VCaP (cell line): ENCODE results near the gene FICD.

Experiments used
- H3K27ac ChIP-seq: fragments of 450-650 bp; 2 replicates; pipeline ENCODE4 v1.5.1; 2017
- TF ChIP-seq, protein P1 (sequence below): fragments of 450-650 bp; conservative IDR thresholded peaks from 2 replicates; pipeline ENCODE4 v1.5.1; 2017; ENCODE audit warnings: mild to moderate bottlenecking, moderate library complexity

FICD gene

GRCh38 chr12:108560752-108561719, 46.0 kb downstream of the FICD start, which contains the start of gene SART3:
SART3 (minus strand) TSS chr12:108561173; CDS start chr12:108561154, 19 bp downstream.
- H3K27ac ChIP-seq, result peak within 1 kb of the TSS; percentile 93
- TF ChIP-seq, protein P1, sequence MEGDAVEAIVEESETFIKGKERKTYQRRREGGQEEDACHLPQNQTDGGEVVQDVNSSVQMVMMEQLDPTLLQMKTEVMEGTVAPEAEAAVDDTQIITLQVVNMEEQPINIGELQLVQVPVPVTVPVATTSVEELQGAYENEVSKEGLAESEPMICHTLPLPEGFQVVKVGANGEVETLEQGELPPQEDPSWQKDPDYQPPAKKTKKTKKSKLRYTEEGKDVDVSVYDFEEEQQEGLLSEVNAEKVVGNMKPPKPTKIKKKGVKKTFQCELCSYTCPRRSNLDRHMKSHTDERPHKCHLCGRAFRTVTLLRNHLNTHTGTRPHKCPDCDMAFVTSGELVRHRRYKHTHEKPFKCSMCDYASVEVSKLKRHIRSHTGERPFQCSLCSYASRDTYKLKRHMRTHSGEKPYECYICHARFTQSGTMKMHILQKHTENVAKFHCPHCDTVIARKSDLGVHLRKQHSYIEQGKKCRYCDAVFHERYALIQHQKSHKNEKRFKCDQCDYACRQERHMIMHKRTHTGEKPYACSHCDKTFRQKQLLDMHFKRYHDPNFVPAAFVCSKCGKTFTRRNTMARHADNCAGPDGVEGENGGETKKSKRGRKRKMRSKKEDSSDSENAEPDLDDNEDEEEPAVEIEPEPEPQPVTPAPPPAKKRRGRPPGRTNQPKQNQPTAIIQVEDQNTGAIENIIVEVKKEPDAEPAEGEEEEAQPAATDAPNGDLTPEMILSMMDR, result no peak

DNA sequence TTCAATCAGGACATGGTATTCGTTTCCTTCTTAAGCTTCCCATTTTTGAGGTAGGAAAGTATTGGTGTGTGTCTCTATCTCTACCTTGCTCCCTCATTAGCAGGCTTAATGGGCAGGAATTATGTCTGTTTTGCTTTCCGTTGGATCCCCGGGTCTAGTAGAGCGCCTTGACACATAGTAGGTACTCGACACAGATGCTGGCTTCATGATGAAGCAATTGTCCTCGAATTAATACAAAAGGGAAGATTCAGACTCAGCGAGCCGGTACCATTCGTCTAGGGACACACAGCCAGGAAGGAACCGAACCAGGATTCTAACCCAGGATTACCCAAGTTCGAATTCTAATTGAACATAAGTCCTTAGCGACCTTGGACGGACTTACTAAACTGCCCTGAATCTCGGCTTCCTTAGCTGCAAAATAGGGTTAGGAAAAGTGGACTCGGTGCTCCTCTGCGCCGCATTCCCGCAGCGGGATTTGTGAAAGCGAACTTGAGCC, 46.8 kb downstream of the FICD start:
- peak overlapping the region; percentile 93 for H3K27ac ChIP-seq
- TF ChIP-seq, protein P1, result no peak

DNA sequence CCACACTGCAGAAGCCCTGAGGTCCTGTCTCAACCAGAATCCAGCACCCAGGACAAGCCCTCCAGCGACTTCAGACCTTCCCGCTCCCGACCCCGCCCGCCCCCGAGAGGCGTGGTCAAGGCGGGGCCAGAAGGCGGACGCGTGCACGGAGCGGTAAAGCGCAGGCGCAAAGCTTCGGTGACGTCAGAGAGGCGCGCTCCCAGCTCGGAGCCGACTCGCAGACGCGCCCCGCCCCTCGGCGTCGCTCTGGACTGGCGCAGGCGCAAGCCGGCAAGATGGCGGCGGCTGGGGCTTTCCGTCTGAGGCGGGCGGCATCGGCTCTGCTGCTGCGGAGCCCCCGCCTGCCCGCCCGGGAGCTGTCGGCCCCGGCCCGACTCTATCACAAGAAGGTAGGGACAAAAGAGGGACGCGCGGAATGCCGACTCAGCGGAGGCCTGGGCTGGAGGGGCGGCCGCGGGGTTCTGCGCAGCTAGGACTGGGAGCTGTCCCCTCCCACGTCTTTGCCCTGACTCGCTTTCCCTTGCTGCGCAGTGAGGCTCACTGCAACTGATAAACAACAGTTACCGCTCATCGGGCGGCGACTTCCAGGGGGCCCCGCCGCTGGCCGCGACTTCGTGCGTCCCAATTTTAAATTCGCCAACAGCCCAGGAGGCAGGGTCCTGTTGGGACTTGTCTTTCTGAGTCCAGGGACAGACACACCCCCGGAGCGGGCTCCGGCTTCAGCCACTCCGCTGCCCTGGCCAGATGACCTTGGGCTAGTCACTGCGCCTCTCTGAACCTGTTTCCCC, 47.5 kb downstream of the FICD start, which contains the start of gene ISCU:
TSS of gene ISCU (plus strand) at position 249 of the 788 bp plus-strand sequence. CDS start at position 276, 27 bp downstream.
- TF ChIP-seq, protein P1, result no peak
- H3K27ac ChIP-seq, result peak within 1 kb of the TSS; percentile 93

DNA sequence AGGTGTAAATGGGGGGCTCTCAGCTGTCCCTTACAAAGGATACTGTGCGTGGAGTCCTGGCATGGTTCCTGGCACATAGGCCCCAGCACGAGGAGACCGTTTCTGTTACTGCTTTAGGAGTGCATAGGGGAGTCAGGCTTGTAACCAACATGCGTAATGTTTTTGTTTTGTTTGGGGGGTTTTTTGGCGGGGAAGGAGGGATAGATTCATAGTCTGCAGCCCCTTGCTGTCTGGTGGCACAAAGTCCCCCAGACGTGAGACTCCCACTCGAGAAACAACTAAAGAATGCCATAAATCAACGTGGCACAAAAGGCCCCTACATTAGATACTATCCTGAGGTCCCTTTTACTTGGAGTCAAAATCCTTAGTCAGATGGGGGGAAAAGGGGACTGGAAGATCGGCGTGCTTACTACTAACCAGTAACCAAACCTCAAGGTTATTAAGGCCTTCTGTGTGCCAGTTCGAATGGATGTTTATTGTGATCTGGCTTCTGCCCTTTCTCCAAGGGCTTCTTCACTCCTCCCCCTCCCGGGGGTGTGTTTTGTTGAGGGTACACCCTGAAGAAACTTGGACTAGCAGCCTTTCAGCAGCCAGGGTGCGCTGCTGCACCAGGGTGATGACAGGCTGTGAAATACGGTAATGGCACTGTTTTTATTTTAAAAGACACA, 48.2 kb downstream of the FICD start:
- H3K27ac ChIP-seq, result peak overlapping the region; percentile 93
- TF ChIP-seq, protein P1, result peak; percentile 96

DNA sequence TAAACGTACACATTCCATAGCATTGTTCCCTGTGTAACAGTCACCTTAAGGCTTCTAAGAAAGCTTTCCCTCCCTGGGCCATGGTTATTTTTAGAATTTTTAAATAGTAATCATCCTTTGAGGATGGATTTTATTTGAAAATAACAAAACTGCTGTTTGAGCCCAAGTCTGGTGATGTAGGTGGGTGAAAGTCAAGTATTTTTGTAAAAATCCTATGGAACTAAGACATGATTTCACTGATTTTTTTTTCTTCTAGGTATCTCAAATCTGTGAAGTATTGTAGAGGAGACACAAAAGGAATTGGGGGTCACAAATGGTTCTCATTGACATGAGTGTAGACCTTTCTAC, 48.7 kb downstream of the FICD start:
- TF ChIP-seq, protein P1, result peak; percentile 17
- peak overlapping the region; percentile 93 for H3K27ac ChIP-seq

- peak overlapping the region; percentile 66; the same call in 1 of the 2 replicates for H3K27ac ChIP-seq
- TF ChIP-seq, protein P1, result no peak
Observed at GRCh38 chr12:108564724-108565123, 49.6 kb downstream of the FICD start.
